ENCODE results near the gene SLC8A3.

GRCh38 chr14:70061108-70061507, 127.6 kb downstream of the SLC8A3 start:
- TF ChIP-seq CTCF (conservative IDR thresholded peaks at IDR 0.05; ENCODE audit: low read length) (no peak), EZH2phosphoT487 (IDR thresholded peaks at IDR 0.05; ENCODE audit: borderline replicate concordance, low read depth, low read length) (no peak)
